Endodermal cell (in vitro differentiated cells): ENCODE measurements around the gene TIMM50. TPM values are rescaled to one million over a fixed set of nuclear protein-coding genes. Genes with fewer than 3 reads are reported as not detected.

ENCODE experiments used
- DNase-seq: peaks from one replicate; pipeline ENCODE4 v3.0.0-alpha.2; 2017
- H3K27ac ChIP-seq: 2 replicates; pipeline ENCODE4 v1.5.1; 2013; ENCODE audit warnings: mild to moderate bottlenecking, low read depth, low read length, moderate library complexity
- H3K27me3 ChIP-seq: 2 replicates; pipeline ENCODE4 v1.6.1; 2013; ENCODE audit warnings: mild to moderate bottlenecking, low read length, moderate library complexity; ENCODE audit not compliant: insufficient read depth, control insufficient read depth, poor library complexity, severe bottlenecking
- H3K36me3 ChIP-seq: 2 replicates; pipeline ENCODE4 v1.7.0; 2013; ENCODE audit warnings: mild to moderate bottlenecking, low read length, moderate library complexity; ENCODE audit not compliant: control insufficient read depth, insufficient read depth
- H3K4me1 ChIP-seq: one replicate; pipeline ENCODE4 v1.7.0; 2013; ENCODE audit warnings: low read length; ENCODE audit not compliant: control insufficient read depth, insufficient read depth
- H3K4me3 ChIP-seq: 2 replicates; pipeline ENCODE4 v1.5.1; 2013; ENCODE audit warnings: mild to moderate bottlenecking, low read length, moderate library complexity
- H3K9ac ChIP-seq: 2 replicates; pipeline ENCODE4 v1.6.1; 2013; ENCODE audit warnings: mild to moderate bottlenecking, low read length, moderate library complexity; ENCODE audit not compliant: poor library complexity, severe bottlenecking; ENCODE audit errors: extremely low read depth
- H3K9me3 ChIP-seq: 2 replicates; pipeline ENCODE4 v1.6.1; 2013; ENCODE audit warnings: mild to moderate bottlenecking, low read length, moderate library complexity; ENCODE audit not compliant: control insufficient read depth
- H3K27ac Mint-ChIP-seq: 2 replicates; pipeline ENCODE4 v1.8.0; 2020; ENCODE audit warnings: mixed read lengths
- H3K27me3 Mint-ChIP-seq: 2 replicates; pipeline ENCODE4 v1.8.0; 2021; ENCODE audit warnings: mild to moderate bottlenecking, mixed read lengths; ENCODE audit not compliant: insufficient read depth
- H3K36me3 Mint-ChIP-seq: 2 replicates; pipeline ENCODE4 v1.8.0; 2020; ENCODE audit warnings: low read depth, mixed read lengths
- H3K4me1 Mint-ChIP-seq: 2 replicates; pipeline ENCODE4 v1.8.0; 2020; ENCODE audit warnings: mixed read lengths
- H3K4me3 Mint-ChIP-seq: 2 replicates; pipeline ENCODE4 v1.8.0; 2020; ENCODE audit warnings: mild to moderate bottlenecking, moderate library complexity, mixed read lengths
- H3K9me3 Mint-ChIP-seq: 2 replicates; pipeline ENCODE4 v1.8.0; 2020; ENCODE audit warnings: mild to moderate bottlenecking, mixed read lengths
- WGBS, 2 experiments: methylation state at CpG; one replicate each; pipeline versions ENCODE4 v1.1.5 to v1.1.7; 2013; ENCODE audit warnings: missing lambda C conversion rate in 2 of 2, mixed read lengths in 1 of 2; ENCODE audit not compliant: insufficient coverage in 1 of 2, insufficient read length in 1 of 2; 5-methylcytosine and 5-hydroxymethylcytosine counted together
- total RNA-seq, 2 donors: library from RNA; stranded (reverse); fragmentation: NEBNext Ultra II Directional in 1 of 2; extraction: Animal tissue kit (Norgen Biotek cat#: 25700) in 1 of 2; gene quantifications; 2 replicates in 1 of 2; 3 replicates in 1 of 2; pipeline ENCODE4 v1.2.1, GENCODE V29; 2021
- TF ChIP-seq, protein P1 (sequence below): fragments of 200-600 bp; sonication (generic); conservative IDR thresholded peaks from 2 replicates; pipeline ENCODE4 v1.5.0; 2021; ENCODE audit warnings: antibody characterized with exemption, mild to moderate bottlenecking

TIMM50 gene
- total RNA-seq, 2 donors from 2014 or later = 87.8 to 94.6 TPM

DNA sequence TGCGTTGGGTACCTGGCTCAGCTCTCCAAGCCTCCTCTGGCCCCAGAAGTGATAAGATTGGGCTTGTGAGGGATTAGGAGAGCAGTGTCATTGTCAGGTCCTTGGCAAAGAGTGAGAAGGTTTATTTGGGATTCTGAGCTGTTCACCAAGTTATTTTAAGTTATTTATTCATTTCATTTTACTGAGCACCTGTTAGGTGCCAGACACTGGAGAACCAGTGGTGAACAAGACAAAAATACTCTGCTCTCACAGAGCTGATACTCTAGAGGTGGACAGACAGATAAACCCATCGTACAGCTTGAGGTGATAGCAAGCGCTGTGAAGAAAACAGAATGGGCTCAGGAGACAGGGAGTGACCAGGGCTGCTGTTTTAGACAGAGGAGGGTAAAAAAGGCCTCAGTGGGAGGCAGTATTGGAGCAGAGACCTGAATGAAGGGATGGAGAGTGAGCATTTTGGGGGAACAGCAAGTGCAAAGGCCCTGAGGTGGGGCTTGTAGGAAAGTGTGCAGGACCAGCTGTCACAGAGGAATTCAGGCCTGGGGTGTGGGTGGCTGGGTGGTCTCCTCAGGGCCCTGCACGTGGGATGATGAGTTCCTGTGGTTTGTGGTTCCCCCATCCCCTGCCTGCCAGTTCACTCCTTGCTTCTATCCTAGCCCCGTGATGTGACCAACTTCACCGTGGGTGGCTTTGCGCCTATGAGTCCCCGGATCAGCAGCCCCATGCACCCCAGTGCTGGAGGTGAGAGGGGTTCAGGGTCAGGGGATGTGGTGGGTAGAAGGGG is 8.7 kb upstream of the TIMM50 start:
- no peak overlapping the region for H3K4me3 ChIP-seq
- H3K4me1 ChIP-seq = no peaks in the 10 kb centered on the region
- no peak overlapping the region for H3K4me3 Mint-ChIP-seq

DNA sequence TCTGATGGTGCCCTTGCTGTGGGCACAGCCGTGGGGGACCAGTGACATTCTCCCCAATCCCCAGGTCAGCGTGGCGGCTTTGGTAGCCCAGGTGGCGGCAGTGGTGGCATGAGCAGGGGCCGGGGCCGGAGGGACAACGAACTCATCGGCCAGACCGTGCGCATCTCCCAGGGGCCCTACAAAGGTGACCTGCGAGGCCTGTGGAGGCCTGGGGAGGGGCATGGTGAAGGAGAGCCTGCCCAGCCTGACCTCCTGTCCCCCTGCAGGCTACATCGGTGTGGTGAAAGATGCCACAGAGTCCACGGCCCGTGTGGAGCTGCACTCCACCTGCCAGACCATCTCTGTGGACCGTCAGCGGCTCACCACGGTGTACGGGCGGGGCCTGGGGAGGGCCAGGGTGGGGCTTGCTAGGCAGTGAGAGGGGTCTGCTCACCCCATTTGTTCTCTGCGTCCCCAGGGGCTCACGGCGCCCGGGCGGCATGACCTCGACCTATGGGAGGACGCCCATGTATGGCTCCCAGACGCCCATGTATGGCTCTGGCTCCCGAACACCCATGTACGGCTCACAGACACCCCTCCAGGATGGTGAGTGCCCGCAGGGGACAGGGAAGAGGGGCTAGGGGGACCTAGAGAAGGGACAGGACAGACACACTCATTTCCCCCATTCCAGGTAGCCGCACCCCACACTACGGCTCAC is 7.7 kb upstream of the TIMM50 start:
- no peaks in the 10 kb centered on the region for H3K4me1 ChIP-seq
- H3K4me3 Mint-ChIP-seq = no peak overlapping the region
- H3K36me3 ChIP-seq = peaks cover 81% of the 10 kb centered on the region
- TF ChIP-seq, protein P1, sequence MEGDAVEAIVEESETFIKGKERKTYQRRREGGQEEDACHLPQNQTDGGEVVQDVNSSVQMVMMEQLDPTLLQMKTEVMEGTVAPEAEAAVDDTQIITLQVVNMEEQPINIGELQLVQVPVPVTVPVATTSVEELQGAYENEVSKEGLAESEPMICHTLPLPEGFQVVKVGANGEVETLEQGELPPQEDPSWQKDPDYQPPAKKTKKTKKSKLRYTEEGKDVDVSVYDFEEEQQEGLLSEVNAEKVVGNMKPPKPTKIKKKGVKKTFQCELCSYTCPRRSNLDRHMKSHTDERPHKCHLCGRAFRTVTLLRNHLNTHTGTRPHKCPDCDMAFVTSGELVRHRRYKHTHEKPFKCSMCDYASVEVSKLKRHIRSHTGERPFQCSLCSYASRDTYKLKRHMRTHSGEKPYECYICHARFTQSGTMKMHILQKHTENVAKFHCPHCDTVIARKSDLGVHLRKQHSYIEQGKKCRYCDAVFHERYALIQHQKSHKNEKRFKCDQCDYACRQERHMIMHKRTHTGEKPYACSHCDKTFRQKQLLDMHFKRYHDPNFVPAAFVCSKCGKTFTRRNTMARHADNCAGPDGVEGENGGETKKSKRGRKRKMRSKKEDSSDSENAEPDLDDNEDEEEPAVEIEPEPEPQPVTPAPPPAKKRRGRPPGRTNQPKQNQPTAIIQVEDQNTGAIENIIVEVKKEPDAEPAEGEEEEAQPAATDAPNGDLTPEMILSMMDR = no peak
- no peak overlapping the region for H3K4me3 ChIP-seq
- H3K27ac Mint-ChIP-seq = no peak overlapping the region
- DNase-seq = no peak
- H3K9me3 ChIP-seq = no peaks in the 10 kb centered on the region
- no peaks in the 10 kb centered on the region for H3K27me3 ChIP-seq
- H3K36me3 Mint-ChIP-seq = peaks cover 75% of the 10 kb centered on the region
- H3K27me3 Mint-ChIP-seq = no peaks in the 10 kb centered on the region
- no peaks in the 10 kb centered on the region for H3K4me1 Mint-ChIP-seq
- WGBS, 2 experiments = 94 to 98% methylated on average over 25 to 32 of the region's 32 CpGs
- H3K27ac ChIP-seq = no peak overlapping the region
- no peak overlapping the region for H3K9ac ChIP-seq
- no peaks in the 10 kb centered on the region for H3K9me3 Mint-ChIP-seq

More for the DNA sequence above, 8.7 kb upstream of the TIMM50 start:
- WGBS, 2 experiments = 94 to 100% methylated on average over 2 to 8 of the region's 8 CpGs
- Mint-ChIP-seq H3K36me3 (peaks cover 75% of the 10 kb centered on the region), H3K9me3 (no peaks in the 10 kb centered on the region), H3K4me1 (no peaks in the 10 kb centered on the region), H3K27me3 (no peaks in the 10 kb centered on the region), H3K27ac (no peak overlapping the region)
- Histone ChIP-seq H3K27me3 (no peaks in the 10 kb centered on the region), H3K9me3 (no peaks in the 10 kb centered on the region), H3K9ac (no peak overlapping the region), H3K36me3 (peaks cover 88% of the 10 kb centered on the region), H3K27ac (no peak overlapping the region)
- TF ChIP-seq, protein P1 = no peak
- DNase-seq = no peak

DNA sequence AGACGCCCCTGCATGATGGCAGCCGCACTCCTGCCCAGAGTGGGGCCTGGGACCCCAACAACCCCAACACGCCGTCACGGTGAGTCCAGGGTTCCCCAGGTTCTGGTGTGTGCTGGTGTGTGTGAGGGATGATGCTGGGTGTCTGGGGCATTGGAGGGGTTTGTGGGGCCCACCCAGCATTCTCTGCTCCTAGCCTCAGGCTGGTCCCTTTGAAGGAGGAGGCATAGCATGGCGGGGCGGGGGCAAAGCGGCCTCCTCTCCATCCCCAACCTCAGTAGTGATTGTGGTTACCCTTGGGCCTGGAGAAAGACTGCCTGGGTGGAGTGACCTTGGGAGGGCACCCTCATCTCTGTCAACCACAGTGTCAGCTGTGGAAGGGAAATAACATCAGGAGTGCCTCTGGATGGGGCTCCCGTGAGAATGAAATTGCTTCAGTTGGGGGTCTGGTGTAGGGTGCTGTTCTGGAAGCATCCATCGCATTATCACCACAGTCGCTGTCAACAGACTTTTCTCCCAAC is 7.1 kb upstream of the TIMM50 start:
- H3K27ac ChIP-seq = no peak overlapping the region
- no peaks in the 10 kb centered on the region for H3K9me3 ChIP-seq
- H3K4me1 ChIP-seq = no peaks in the 10 kb centered on the region
- peaks cover 71% of the 10 kb centered on the region for H3K36me3 Mint-ChIP-seq
- H3K4me1 Mint-ChIP-seq = no peaks in the 10 kb centered on the region
- H3K9me3 Mint-ChIP-seq = no peaks in the 10 kb centered on the region
- no peak overlapping the region for H3K4me3 ChIP-seq
- 96 to 100% methylated on average over 5 to 11 of the region's 11 CpGs for WGBS, 2 experiments
- no peak overlapping the region for H3K9ac ChIP-seq
- no peaks in the 10 kb centered on the region for H3K27me3 Mint-ChIP-seq
- no peak overlapping the region for H3K4me3 Mint-ChIP-seq
- TF ChIP-seq, protein P1 = no peak
- H3K27me3 ChIP-seq = no peaks in the 10 kb centered on the region
- H3K27ac Mint-ChIP-seq = no peak overlapping the region
- peaks cover 75% of the 10 kb centered on the region for H3K36me3 ChIP-seq
- DNase-seq = no peak
